ENCODE measurements around the gene NCK2.
A peak's percentile ranks its signal among the peaks of the same experiment; 100 is the strongest.

NCK2 gene

DNA sequence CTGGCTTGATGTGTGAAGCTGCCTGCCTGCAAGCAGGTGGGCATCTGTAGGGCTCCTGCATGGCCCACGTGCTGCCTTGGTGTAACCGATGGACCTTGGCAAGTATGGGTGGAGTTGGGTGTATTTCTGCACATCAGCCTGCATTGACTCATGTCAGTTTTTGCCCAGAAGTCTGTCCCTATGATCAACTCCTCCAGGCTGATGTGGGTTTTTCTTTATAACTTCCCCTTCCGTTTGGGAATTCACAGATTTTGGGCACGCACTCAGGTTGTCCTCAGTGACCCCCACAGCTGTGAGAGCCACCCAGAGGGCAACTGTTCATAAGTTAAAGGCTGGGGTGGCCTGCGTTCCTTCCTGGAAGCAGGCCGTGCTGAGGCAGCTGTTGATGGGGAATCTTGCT lies 123.3 kb downstream of the NCK2 start:
- no peak for DNase-seq (ENCODE audit: low read depth in 1 of 2, low spot score in 1 of 2)

DNA sequence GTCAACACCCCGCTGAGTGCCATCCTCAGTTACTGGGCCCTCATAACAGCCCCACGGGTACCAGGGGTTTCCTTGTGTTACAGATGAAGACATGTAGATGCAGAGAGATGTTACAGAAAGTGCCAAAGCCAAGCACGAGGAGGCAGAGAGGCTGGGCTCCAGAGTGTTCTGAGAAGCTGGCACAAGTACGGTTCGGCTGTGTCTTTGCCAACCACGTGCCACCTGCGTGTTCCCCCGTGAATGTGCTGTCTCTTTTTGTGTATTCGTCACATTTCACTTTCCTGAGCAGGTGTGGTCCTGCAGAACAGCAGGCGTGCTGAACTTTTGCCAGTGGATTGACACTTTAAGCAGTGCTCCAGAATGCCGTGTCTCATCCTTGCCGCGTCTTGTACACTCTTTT lies 124.6 kb downstream of the NCK2 start:
- no peak for DNase-seq (ENCODE audit: low read depth in 1 of 2, low spot score in 1 of 2)

GRCh38 chr2:105870062-105870461 lies 125.3 kb downstream of the NCK2 start:
- DNase-seq (ENCODE audit: low read depth in 1 of 2, low spot score in 1 of 2), result no peak

GRCh38 chr2:105870858-105871257 lies 126.1 kb downstream of the NCK2 start:
- no peak for DNase-seq (ENCODE audit: low read depth in 1 of 2, low spot score in 1 of 2)

GRCh38 chr2:105872142-105872728 lies 127.5 kb downstream of the NCK2 start:
- no peak for DNase-seq (ENCODE audit: low read depth in 1 of 2, low spot score in 1 of 2)

DNA sequence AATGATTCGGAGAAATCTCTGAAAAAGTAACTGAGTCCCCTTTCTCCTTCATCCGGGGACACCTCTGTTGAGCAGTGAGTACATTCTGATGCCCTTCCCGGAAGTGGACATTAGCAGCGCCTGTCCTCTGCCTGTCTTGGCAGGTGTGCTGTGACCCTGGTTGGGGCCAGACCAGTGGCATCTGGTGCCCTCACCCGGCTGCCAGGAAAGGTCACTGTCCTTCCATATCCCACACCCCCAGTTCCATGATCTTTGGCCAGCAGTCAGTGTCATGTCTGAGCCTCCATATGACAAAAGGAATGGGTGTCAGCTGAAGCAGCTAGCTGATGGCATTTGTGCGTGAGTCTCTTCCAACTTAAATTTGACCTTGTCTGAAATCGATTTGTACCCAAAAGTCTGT lies 128.1 kb downstream of the NCK2 start:
- no peak for DNase-seq (ENCODE audit: low read depth in 1 of 2, low spot score in 1 of 2)

- no peak for DNase-seq (ENCODE audit: low read depth in 1 of 2, low spot score in 1 of 2)
Observed at GRCh38 chr2:105873281-105873680, 128.6 kb downstream of the NCK2 start.

GRCh38 chr2:105873721-105874120 lies 129.0 kb downstream of the NCK2 start:
- peak in 1 of 2 donors; percentile 56 for DNase-seq (ENCODE audit: low read depth in 1 of 2, low spot score in 1 of 2)

- no peak for DNase-seq (ENCODE audit: low read depth in 1 of 2, low spot score in 1 of 2)
Observed at GRCh38 chr2:105874466-105874865, 129.8 kb downstream of the NCK2 start.

- DNase-seq (ENCODE audit: low read depth in 1 of 2, low spot score in 1 of 2), result no peak
Observed at GRCh38 chr2:105875241-105875640, 130.5 kb downstream of the NCK2 start.

- DNase-seq (ENCODE audit: low read depth in 1 of 2, low spot score in 1 of 2), result no peak
Observed at GRCh38 chr2:105876191-105876590, 131.5 kb downstream of the NCK2 start.

DNA sequence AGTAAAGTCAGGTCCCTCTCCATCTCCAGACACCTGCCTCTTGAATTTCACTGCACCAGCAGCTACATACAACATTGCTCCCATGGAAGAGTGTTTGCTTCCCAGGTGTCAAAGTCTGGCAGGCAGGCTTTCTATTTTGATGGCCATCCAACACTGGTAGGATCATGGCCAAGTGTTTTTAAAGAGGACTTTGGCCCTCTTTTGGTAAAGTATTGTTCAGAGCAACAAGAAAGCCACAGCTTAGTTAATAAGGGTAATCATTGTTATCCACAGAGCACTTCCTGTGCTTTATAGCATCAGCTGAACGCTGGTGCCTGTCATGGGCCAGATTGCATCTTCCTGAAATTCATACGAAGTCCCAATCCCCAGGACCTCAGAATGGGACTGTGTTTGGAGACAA lies 133.2 kb downstream of the NCK2 start:
- DNase-seq (ENCODE audit: low read depth in 1 of 2, low spot score in 1 of 2), result no peak

DNA sequence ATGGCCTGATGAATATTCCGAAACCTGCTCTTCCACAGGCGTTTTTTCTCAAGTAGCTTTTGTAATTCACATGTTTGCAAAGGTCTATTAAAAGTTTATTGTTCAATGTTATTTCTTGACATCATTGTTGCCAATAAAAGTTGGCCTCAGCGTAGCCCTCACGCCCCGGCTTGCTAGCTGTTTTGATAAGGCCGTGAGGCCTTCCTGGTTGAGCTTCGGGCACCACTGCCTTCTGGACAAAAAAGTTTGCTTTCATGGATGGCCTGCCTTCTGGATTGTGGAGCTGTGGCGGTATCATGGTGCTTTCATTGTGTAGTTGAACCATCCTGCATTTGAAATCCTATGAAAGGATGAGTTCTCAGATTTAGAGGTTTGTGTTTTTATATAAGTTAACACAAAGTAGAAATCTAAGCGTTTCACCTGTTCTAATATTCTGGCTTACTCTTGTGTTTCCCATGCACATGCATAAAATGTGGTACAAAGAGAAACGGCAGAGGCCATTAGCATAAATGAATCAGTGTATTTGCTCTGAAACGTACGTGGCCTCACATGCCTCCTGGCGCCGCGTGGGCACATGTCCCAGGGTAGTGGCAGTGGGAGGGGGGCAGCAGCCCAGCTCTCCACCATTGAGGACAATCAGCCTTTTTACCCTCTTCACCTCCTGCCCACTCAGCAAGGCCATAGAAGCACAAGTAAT lies 134.5 kb downstream of the NCK2 start:
- DNase-seq (ENCODE audit: low read depth in 1 of 2, low spot score in 1 of 2), result no peak

DNA sequence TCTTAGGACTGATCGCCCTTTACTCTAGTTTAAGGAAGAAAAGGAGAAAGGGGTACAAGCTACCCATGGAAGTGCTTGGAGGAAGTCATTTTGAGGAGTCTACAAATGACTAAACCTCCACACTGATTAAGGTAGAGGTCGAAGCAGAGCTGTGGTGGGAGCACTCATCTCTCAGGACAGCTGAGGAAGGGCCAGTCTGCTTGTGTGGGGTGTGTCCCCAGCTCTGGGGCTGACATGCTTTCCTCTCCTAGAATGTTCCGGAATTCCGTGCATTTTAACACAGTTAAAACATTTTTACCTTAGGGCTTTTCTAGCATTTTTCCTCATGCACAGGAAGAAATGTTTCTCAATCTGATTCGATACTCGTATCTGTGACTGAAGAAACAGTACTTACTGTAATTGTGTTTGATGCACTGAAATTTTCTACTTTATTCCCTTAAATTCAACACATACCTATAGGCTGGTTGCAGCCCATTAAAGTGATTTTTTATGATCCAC lies 135.1 kb downstream of the NCK2 start:
- no peak for DNase-seq (ENCODE audit: low read depth in 1 of 2, low spot score in 1 of 2)

DNA sequence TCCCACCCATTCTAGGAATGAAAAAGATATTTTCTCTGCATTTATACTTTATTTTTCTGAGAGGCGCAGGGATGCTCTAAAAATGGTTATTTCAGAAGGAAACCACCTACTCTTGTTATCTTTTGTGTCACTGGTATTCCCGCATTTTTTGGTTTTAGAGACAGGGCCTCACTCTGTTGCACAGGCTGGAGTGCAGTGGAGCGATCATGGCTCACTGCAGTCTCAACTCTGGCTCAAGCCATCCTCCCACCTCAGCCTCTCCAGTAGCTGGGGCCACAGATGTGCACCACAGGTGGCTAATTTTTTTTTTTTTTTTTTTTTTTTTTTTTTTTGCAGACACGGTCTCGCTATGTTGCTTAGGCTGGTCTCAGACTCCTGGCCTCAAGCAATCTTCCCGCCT lies 135.9 kb downstream of the NCK2 start:
- DNase-seq (ENCODE audit: low read depth in 1 of 2, low spot score in 1 of 2), result no peak

DNA sequence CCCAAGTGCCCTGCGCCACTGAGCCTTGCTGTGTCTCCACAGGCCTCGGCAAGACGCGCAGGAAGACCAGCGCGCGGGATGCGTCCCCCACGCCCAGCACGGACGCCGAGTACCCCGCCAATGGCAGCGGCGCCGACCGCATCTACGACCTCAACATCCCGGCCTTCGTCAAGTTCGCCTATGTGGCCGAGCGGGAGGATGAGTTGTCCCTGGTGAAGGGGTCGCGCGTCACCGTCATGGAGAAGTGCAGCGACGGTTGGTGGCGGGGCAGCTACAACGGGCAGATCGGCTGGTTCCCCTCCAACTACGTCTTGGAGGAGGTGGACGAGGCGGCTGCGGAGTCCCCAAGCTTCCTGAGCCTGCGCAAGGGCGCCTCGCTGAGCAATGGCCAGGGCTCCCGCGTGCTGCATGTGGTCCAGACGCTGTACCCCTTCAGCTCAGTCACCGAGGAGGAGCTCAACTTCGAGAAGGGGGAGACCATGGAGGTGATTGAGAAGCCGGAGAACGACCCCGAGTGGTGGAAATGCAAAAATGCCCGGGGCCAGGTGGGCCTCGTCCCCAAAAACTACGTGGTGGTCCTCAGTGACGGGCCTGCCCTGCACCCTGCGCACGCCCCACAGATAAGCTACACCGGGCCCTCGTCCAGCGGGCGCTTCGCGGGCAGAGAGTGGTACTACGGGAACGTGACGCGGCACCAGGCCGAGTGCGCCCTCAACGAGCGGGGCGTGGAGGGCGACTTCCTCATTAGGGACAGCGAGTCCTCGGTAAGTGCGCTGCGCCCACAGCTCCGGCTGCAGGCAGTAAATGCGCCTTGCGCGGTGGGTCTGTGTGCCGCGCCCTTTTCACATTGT lies 136.8 kb downstream of the NCK2 start:
- no peak for DNase-seq (ENCODE audit: low read depth in 1 of 2, low spot score in 1 of 2)

- DNase-seq (ENCODE audit: low read depth in 1 of 2, low spot score in 1 of 2), result no peak
Observed at GRCh38 chr2:105882341-105882740, 137.6 kb downstream of the NCK2 start.

DNA sequence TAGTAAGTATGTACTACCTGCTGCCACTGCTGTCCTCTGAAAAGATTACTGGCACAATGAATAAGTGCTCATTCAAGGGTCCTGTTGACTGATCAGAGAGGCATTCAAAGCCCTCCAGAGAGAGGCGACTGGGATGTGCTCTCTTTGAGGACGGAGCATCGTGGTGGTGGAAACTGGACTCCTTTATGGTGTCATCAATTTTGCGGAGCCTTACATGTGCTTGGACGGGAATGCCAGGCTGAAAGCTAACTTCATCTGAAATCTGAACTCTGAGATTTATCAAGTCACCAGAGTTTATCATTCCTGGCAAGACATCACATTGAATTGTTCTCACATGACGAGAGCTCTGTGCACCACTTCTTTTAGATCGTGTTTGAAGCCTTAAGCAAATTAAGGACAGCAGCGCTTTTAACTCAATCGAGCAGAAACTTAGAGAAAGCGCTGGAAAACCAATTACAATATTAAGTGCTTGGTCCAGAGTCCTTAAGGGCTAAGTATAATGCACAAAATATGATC lies 138.3 kb downstream of the NCK2 start:
- DNase-seq (ENCODE audit: low read depth in 1 of 2, low spot score in 1 of 2), result no peak

GRCh38 chr2:105883911-105884694 lies 139.4 kb downstream of the NCK2 start:
- no peak for DNase-seq (ENCODE audit: low read depth in 1 of 2, low spot score in 1 of 2)

DNA sequence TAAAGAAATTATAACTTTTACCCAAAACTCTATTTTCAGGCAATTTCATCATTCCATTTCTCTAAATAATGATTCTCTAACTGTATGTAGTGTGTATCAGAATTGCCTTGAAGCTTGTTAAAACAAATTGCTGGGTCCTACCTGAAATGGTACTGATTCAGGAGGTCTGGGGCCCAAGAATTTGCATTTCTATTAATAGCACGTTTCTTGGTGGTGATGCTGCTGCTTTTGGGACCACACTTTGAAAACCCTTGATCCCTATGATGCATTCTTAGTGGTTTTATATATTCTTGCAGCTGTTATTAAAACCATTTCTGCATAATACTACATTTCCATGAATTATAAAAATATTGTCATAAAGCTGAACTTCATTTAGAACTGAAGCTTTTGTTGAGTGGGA lies 140.7 kb downstream of the NCK2 start:
- DNase-seq (ENCODE audit: low read depth in 1 of 2, low spot score in 1 of 2), result no peak

- DNase-seq (ENCODE audit: low read depth in 1 of 2, low spot score in 1 of 2), result no peak
Observed at GRCh38 chr2:105886029-105886454, 141.3 kb downstream of the NCK2 start.

Data from activated CD4-positive, alpha-beta T cell treated with anti-CD3 and anti-CD28 coated beads, Interleukin-2, amount 50 U/mL, for 24 hours (primary cell).